NT2/D1 (cell line): ENCODE measurements around the gene RNF111.

Experiments
- SUZ12 ChIP-seq: IDR thresholded peaks from 2 replicates; pipeline ENCODE4 v1.6.1; 2011; ENCODE audit not compliant: insufficient read length, insufficient read depth; ENCODE audit errors: extremely low read depth
- YY1 ChIP-seq: IDR thresholded peaks from 2 replicates; pipeline ENCODE4 v1.6.1; 2011; ENCODE audit not compliant: insufficient read length, insufficient read depth
- ZNF274 ChIP-seq: IDR thresholded peaks from 2 replicates; pipeline ENCODE4 v1.6.1; 2011; ENCODE audit warnings: mild to moderate bottlenecking, low read depth, low read length

DNA sequence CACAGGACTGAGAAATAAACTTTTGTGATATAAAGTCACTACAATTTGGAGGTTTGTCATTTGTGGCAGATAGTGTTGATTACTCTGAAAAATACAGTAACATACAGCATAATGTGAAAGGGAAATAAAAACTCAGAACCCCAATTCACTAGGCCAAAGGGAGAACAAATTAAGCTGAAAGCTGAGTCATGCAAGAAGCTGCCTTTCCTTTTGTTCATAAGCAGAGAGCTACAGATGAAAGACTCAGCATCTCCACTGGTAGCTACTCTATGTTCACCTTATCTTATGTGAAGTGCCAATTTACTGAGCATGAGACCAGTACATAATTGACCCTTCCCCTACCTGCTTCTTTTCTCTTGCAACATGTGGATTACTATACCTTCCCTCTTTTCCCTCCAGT lies 34.7 kb upstream of the RNF111 start:
- TF ChIP-seq YY1, result no peak
- TF ChIP-seq ZNF274, result no peak
- no peak for TF ChIP-seq SUZ12
